SU-DHL-6 (cell line): Measurements from ENCODE around the gene IRF7.

Experiments used
- H2AFZ ChIP-seq: fragments of 200-600 bp; sonication (generic); 2 replicates; pipeline ENCODE4 v1.6.1; 2014; ENCODE audit warnings: low read depth, mild to moderate bottlenecking, moderate library complexity, mixed read lengths, antibody characterized with exemption, low read length; ENCODE audit not compliant: severe bottlenecking
- H3F3A ChIP-seq: fragments of 200-600 bp; shearing (Covaris generic); 2 replicates; pipeline ENCODE4 v1.6.0; 2016; ENCODE audit warnings: antibody characterized with exemption, mild to moderate bottlenecking; ENCODE audit not compliant: insufficient read depth
- H3K27ac ChIP-seq: fragments of 200-600 bp; sonication (generic); 2 replicates; pipeline ENCODE4 v1.5.1; 2016; ENCODE audit warnings: low read depth, mild to moderate bottlenecking, low read length, moderate library complexity, mixed read lengths
- H3K27me3 ChIP-seq: fragments of 200-600 bp; sonication (generic), shearing (Covaris generic); 2 replicates; pipeline ENCODE4 v1.6.0; 2014; ENCODE audit warnings: mild to moderate bottlenecking, low read length
- H3K36me3 ChIP-seq: fragments of 200-600 bp; sonication (generic); 2 replicates; pipeline ENCODE4 v1.6.1; 2014; ENCODE audit warnings: mild to moderate bottlenecking, low read length, mixed read lengths
- H3K4me2 ChIP-seq: fragments of 300-600, 200-600 bp; shearing (Covaris generic), sonication (generic); 2 replicates; pipeline ENCODE4 v1.6.0; 2014; ENCODE audit warnings: low read length, low read depth, mild to moderate bottlenecking; ENCODE audit not compliant: poor library complexity, severe bottlenecking
- H3K4me3 ChIP-seq: fragments of 200-600 bp; sonication (generic); 2 replicates; pipeline ENCODE4 v1.5.1; 2014; ENCODE audit warnings: antibody characterized with exemption, low read length, mild to moderate bottlenecking, mixed read lengths; ENCODE audit not compliant: insufficient read depth, poor library complexity, severe bottlenecking
- H3K79me2 ChIP-seq: fragments of 200-600 bp; sonication (generic); 2 replicates; pipeline ENCODE4 v1.6.1; 2014; ENCODE audit warnings: mild to moderate bottlenecking, low read length, moderate library complexity; ENCODE audit not compliant: insufficient read depth
- H3K9ac ChIP-seq: fragments of 200-600 bp; sonication (generic); 2 replicates; pipeline ENCODE4 v1.7.0; 2014; ENCODE audit warnings: mild to moderate bottlenecking, low read length
- H3K9me2 ChIP-seq: fragments of 200-600 bp; sonication (generic); replicated peaks from 2 replicates; pipeline ENCODE4 v1.6.1; 2014; ENCODE audit warnings: low read length; ENCODE audit not compliant: insufficient read depth
- H3K9me3 ChIP-seq: fragments of 200-600 bp; sonication (generic); 2 replicates; pipeline ENCODE4 v1.6.1; 2014; ENCODE audit warnings: low read length, mixed read lengths; ENCODE audit not compliant: insufficient read depth
- H4K20me1 ChIP-seq: fragments of 200-600 bp; sonication (generic); 2 replicates; pipeline ENCODE4 v1.6.1; 2014; ENCODE audit warnings: low read depth, mild to moderate bottlenecking, antibody characterized with exemption, low read length, moderate library complexity, mixed read lengths
- EZH2phosphoT487 ChIP-seq: fragments of 200-600 bp; sonication (generic), shearing (Covaris generic); conservative IDR thresholded peaks from 2 replicates; pipeline ENCODE4 v1.6.1; 2018; ENCODE audit warnings: mild to moderate bottlenecking, antibody characterized with exemption, low read length, moderate library complexity, mixed read lengths
- TF ChIP-seq, protein P1 (sequence below): fragments of 200-600 bp; sonication (generic); IDR thresholded peaks from one replicate; pipeline ENCODE4 v1.5.1; 2017; ENCODE audit warnings: antibody characterized with exemption, mild to moderate bottlenecking, low read length, moderate library complexity; ENCODE audit not compliant: insufficient read depth, poor library complexity, severe bottlenecking

Gene IRF7

GRCh38 chr11:563066-563811 lies 52.5 kb downstream of the IRF7 start:
- Histone ChIP-seq H2AFZ (no peak overlapping the region), H3K9me2 (no peaks in the 10 kb centered on the region), H3K79me2 (no peaks in the 10 kb centered on the region; the same call in 1 of the 2 replicates), H3K4me3 (no peak overlapping the region), H3K4me2 (no peak overlapping the region), H3K9ac (no peak overlapping the region), H3F3A (peaks cover 3% of the 10 kb centered on the region; the same call in 1 of the 2 replicates), H4K20me1 (no peaks in the 10 kb centered on the region), H3K36me3 (no peaks in the 10 kb centered on the region), H3K27ac (no peak overlapping the region), H3K9me3 (no peaks in the 10 kb centered on the region), H3K27me3 (no peaks in the 10 kb centered on the region)
- no peak for TF ChIP-seq EZH2phosphoT487
- TF ChIP-seq, protein P1, sequence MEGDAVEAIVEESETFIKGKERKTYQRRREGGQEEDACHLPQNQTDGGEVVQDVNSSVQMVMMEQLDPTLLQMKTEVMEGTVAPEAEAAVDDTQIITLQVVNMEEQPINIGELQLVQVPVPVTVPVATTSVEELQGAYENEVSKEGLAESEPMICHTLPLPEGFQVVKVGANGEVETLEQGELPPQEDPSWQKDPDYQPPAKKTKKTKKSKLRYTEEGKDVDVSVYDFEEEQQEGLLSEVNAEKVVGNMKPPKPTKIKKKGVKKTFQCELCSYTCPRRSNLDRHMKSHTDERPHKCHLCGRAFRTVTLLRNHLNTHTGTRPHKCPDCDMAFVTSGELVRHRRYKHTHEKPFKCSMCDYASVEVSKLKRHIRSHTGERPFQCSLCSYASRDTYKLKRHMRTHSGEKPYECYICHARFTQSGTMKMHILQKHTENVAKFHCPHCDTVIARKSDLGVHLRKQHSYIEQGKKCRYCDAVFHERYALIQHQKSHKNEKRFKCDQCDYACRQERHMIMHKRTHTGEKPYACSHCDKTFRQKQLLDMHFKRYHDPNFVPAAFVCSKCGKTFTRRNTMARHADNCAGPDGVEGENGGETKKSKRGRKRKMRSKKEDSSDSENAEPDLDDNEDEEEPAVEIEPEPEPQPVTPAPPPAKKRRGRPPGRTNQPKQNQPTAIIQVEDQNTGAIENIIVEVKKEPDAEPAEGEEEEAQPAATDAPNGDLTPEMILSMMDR: no peak
